ENCODE measurements around the gene NFATC2.

Gene NFATC2

DNA sequence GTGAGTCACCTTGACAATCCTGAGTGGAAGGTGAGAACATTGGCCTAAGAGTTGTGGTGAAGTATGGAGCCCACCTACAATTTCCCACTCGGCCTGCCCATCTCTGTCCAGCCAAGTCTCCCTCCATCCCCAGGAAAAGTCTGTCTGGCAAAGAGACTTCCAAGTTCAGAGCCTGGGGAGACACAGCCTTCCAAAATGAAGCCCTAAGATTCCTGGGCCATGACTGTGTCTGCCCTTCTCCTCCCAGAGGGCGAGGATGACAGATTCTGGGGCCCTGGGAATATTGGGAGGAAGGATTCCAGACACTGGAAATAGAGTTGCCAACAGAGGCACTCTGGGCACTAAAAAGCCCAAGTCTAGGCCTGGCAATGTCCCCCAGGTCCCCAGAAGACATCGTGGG, 176.8 kb downstream of the NFATC2 start:
- 0 out of 2 replicates have a peak, but pooled peaks cover 2% of the 10 kb centered on the region for H3K9me3 ChIP-seq (ENCODE audit: control insufficient read depth, insufficient read depth, low read length)
- no peaks in the 10 kb centered on the region for H3K27me3 ChIP-seq (ENCODE audit: control insufficient read depth, insufficient read depth, low read length)
- H3K9ac ChIP-seq (ENCODE audit: low read depth, low read length) = no peak overlapping the region
- 0 out of 2 replicates have a peak, but pooled peaks cover 1% of the 10 kb centered on the region for H3K4me1 ChIP-seq (ENCODE audit: control insufficient read depth, insufficient read depth, low read length)
- H3K36me3 ChIP-seq (ENCODE audit: control insufficient read depth, insufficient read depth, low read length) = no peaks in the 10 kb centered on the region
- peak overlapping the region; percentile 81 for H3K27ac ChIP-seq (ENCODE audit: low read depth, low read length)
- no peak overlapping the region for H3K4me3 ChIP-seq (ENCODE audit: low read depth, low read length)

DNA sequence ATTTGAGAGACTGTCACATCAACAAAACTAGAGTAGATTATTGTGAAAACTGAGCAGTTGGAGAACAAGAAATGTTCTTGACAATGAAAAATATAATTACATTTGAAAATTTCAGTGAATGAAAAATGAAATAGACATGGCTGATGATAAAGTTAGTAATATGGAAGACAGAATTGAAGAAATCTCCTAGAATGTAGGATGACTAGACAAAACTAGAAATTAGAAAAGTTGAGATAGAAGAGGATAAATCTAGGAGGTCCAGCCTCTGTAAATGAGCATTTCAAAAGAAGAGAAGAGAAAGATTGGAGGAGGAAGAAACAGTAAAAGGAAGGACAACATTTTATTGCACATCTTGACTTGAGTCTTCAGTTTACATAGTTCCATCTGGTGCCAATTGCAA, 178.7 kb downstream of the NFATC2 start:
- no peak overlapping the region for H3K9ac ChIP-seq (ENCODE audit: low read depth, low read length)
- no peaks in the 10 kb centered on the region for H3K27me3 ChIP-seq (ENCODE audit: control insufficient read depth, insufficient read depth, low read length)
- H3K4me3 ChIP-seq (ENCODE audit: low read depth, low read length) = no peak overlapping the region
- no peak overlapping the region for H3K27ac ChIP-seq (ENCODE audit: low read depth, low read length)
- H3K4me1 ChIP-seq (ENCODE audit: control insufficient read depth, insufficient read depth, low read length) = no peaks in the 10 kb centered on the region
- no peaks in the 10 kb centered on the region for H3K36me3 ChIP-seq (ENCODE audit: control insufficient read depth, insufficient read depth, low read length)
- 0 out of 2 replicates have a peak, but pooled peaks cover 2% of the 10 kb centered on the region for H3K9me3 ChIP-seq (ENCODE audit: control insufficient read depth, insufficient read depth, low read length)

DNA sequence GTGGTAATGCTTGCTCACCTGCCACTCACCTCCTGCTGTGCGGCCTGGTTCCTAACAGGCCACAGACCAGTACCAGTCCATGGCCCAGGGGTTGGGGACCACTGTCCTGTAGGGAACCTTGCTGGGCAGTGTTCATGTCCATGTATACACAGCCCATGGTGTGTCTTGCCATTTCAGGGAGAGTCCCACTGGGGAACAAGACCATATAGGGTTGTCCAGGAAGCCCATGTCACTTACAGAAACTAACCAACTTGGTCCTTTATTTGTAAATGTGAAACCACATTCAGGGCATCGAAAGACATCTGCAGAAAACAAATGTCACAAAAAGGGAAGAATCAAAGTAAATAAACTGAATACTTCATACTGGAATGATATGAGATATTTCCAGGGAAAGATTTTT, 179.1 kb downstream of the NFATC2 start:
- Histone ChIP-seq H3K4me1 (ENCODE audit: control insufficient read depth, insufficient read depth, low read length) (no peaks in the 10 kb centered on the region), H3K27ac (ENCODE audit: low read depth, low read length) (no peak overlapping the region)

DNA sequence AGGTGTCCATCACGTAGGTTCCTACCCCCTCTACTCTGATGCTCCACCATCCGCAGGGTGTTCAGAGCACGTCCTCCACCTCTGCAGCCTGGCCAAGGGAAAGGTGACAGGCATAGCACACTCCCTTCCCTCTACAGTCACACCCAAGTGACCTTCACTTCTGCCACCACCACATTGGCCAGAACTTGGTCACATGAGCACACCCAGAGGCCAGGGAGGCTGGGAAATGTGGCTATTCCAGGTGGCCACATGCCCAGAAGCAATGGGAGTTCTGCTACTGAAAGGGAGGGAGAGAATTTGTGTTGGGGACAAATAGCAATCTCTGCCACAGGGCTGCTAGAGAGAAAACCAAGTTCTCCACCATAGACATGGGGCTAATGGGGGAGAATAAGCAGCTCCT, 180.3 kb downstream of the NFATC2 start:
- Histone ChIP-seq H3K27ac (ENCODE audit: low read depth, low read length) (no peak overlapping the region), H3K36me3 (ENCODE audit: control insufficient read depth, insufficient read depth, low read length) (no peaks in the 10 kb centered on the region), H3K9ac (ENCODE audit: low read depth, low read length) (no peak overlapping the region), H3K27me3 (ENCODE audit: control insufficient read depth, insufficient read depth, low read length) (no peaks in the 10 kb centered on the region), H3K4me3 (ENCODE audit: low read depth, low read length) (no peak overlapping the region), H3K9me3 (ENCODE audit: control insufficient read depth, insufficient read depth, low read length) (0 out of 2 replicates have a peak, but pooled peaks cover 2% of the 10 kb centered on the region), H3K4me1 (ENCODE audit: control insufficient read depth, insufficient read depth, low read length) (no peaks in the 10 kb centered on the region)

More for the DNA sequence above, 179.1 kb downstream of the NFATC2 start:
- Histone ChIP-seq H3K36me3 (ENCODE audit: control insufficient read depth, insufficient read depth, low read length) (no peaks in the 10 kb centered on the region), H3K27me3 (ENCODE audit: control insufficient read depth, insufficient read depth, low read length) (no peaks in the 10 kb centered on the region), H3K4me3 (ENCODE audit: low read depth, low read length) (no peak overlapping the region), H3K9ac (ENCODE audit: low read depth, low read length) (no peak overlapping the region), H3K9me3 (ENCODE audit: control insufficient read depth, insufficient read depth, low read length) (0 out of 2 replicates have a peak, but pooled peaks cover 2% of the 10 kb centered on the region)

DNA sequence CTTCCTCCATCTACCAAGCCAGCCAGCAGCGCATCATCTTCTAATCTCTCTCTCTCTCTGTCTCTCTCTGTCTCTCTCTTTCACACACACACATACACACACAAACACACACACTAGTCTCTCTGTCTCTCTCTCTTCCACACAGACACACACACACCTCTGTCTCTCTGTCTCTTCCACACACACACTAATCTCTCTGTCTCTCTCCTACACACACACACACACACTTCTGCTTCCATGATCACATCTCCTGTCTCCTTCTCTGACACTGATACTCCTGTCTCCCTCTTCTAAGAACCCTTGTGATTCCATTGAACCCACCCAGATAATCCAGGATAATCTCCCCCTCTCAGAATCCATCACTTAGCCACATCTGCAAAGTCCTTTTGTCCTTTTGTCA, 181.3 kb downstream of the NFATC2 start:
- 0 out of 2 replicates have a peak, but pooled peaks cover 2% of the 10 kb centered on the region for H3K9me3 ChIP-seq (ENCODE audit: control insufficient read depth, insufficient read depth, low read length)
- no peak overlapping the region for H3K27ac ChIP-seq (ENCODE audit: low read depth, low read length)
- H3K36me3 ChIP-seq (ENCODE audit: control insufficient read depth, insufficient read depth, low read length) = no peaks in the 10 kb centered on the region
- no peaks in the 10 kb centered on the region for H3K27me3 ChIP-seq (ENCODE audit: control insufficient read depth, insufficient read depth, low read length)
- H3K4me3 ChIP-seq (ENCODE audit: low read depth, low read length) = no peak overlapping the region
- H3K4me1 ChIP-seq (ENCODE audit: control insufficient read depth, insufficient read depth, low read length) = no peaks in the 10 kb centered on the region
- H3K9ac ChIP-seq (ENCODE audit: low read depth, low read length) = no peak overlapping the region

GRCh38 chr20:51360451-51361201, 181.9 kb downstream of the NFATC2 start:
- Histone ChIP-seq H3K36me3 (ENCODE audit: control insufficient read depth, insufficient read depth, low read length) (no peaks in the 10 kb centered on the region), H3K27ac (ENCODE audit: low read depth, low read length) (no peak overlapping the region), H3K4me3 (ENCODE audit: low read depth, low read length) (no peak overlapping the region), H3K4me1 (ENCODE audit: control insufficient read depth, insufficient read depth, low read length) (no peaks in the 10 kb centered on the region), H3K9me3 (ENCODE audit: control insufficient read depth, insufficient read depth, low read length) (0 out of 2 replicates have a peak, but pooled peaks cover 2% of the 10 kb centered on the region), H3K27me3 (ENCODE audit: control insufficient read depth, insufficient read depth, low read length) (no peaks in the 10 kb centered on the region), H3K9ac (ENCODE audit: low read depth, low read length) (no peak overlapping the region)

GRCh38 chr20:51359947-51360346, 182.6 kb downstream of the NFATC2 start:
- no peaks in the 10 kb centered on the region for H3K36me3 ChIP-seq (ENCODE audit: control insufficient read depth, insufficient read depth, low read length)
- 0 out of 2 replicates have a peak, but pooled peaks cover 2% of the 10 kb centered on the region for H3K9me3 ChIP-seq (ENCODE audit: control insufficient read depth, insufficient read depth, low read length)
- H3K27ac ChIP-seq (ENCODE audit: low read depth, low read length) = no peak overlapping the region
- no peak overlapping the region for H3K9ac ChIP-seq (ENCODE audit: low read depth, low read length)
- H3K4me1 ChIP-seq (ENCODE audit: control insufficient read depth, insufficient read depth, low read length) = no peaks in the 10 kb centered on the region
- H3K27me3 ChIP-seq (ENCODE audit: control insufficient read depth, insufficient read depth, low read length) = no peaks in the 10 kb centered on the region
- no peak overlapping the region for H3K4me3 ChIP-seq (ENCODE audit: low read depth, low read length)

GRCh38 chr20:51359401-51359800, 183.1 kb downstream of the NFATC2 start:
- Histone ChIP-seq H3K27me3 (ENCODE audit: control insufficient read depth, insufficient read depth, low read length) (no peaks in the 10 kb centered on the region), H3K4me3 (ENCODE audit: low read depth, low read length) (no peak overlapping the region), H3K27ac (ENCODE audit: low read depth, low read length) (no peak overlapping the region)

DNA sequence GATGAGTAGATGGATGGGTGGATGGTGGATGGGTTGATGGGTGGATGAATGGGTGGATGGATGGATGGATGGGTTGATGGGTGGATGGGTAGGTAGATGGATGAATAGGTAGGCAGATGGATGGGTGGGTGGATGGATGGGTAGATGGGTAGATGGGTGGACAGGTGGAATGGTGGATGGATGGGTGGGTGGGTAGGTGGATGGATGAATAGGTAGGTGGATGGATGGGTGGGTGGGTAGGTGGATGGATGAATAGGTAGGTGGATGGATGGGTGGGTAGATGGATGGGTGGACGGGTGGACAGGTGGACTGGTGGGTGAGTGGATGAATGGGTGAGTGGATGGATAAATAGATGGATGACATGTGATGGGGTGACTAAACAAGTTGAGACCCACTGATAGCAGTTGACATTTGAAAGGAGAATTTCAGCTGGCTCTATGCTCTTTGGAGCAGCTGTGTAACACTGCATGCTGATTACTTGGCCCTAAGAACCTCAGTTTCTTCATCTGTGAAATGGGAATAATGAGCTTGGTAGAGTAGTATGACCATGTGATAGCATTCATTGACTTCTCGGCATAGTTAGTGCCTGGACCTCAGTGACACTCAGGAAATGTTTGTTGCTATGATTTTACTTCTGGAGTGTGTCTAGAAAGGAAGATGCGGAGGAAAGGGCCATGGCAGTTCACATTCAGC, 184.3 kb downstream of the NFATC2 start:
- no peaks in the 10 kb centered on the region for H3K36me3 ChIP-seq (ENCODE audit: control insufficient read depth, insufficient read depth, low read length)
- no peaks in the 10 kb centered on the region for H3K27me3 ChIP-seq (ENCODE audit: control insufficient read depth, insufficient read depth, low read length)
- H3K4me1 ChIP-seq (ENCODE audit: control insufficient read depth, insufficient read depth, low read length) = no peaks in the 10 kb centered on the region
- H3K4me3 ChIP-seq (ENCODE audit: low read depth, low read length) = no peak overlapping the region
- H3K9me3 ChIP-seq (ENCODE audit: control insufficient read depth, insufficient read depth, low read length) = 0 out of 2 replicates have a peak, but pooled peaks cover 2% of the 10 kb centered on the region
- no peak overlapping the region for H3K9ac ChIP-seq (ENCODE audit: low read depth, low read length)
- H3K27ac ChIP-seq (ENCODE audit: low read depth, low read length) = no peak overlapping the region

More at GRCh38 chr20:51359401-51359800, 183.1 kb downstream of the NFATC2 start:
- H3K36me3 ChIP-seq (ENCODE audit: control insufficient read depth, insufficient read depth, low read length) = no peaks in the 10 kb centered on the region
- H3K9ac ChIP-seq (ENCODE audit: low read depth, low read length) = no peak overlapping the region
- 0 out of 2 replicates have a peak, but pooled peaks cover 2% of the 10 kb centered on the region for H3K9me3 ChIP-seq (ENCODE audit: control insufficient read depth, insufficient read depth, low read length)
- H3K4me1 ChIP-seq (ENCODE audit: control insufficient read depth, insufficient read depth, low read length) = no peaks in the 10 kb centered on the region

- no peaks in the 10 kb centered on the region for H3K36me3 ChIP-seq (ENCODE audit: control insufficient read depth, insufficient read depth, low read length)
- H3K27me3 ChIP-seq (ENCODE audit: control insufficient read depth, insufficient read depth, low read length) = no peaks in the 10 kb centered on the region
- H3K27ac ChIP-seq (ENCODE audit: low read depth, low read length) = no peak overlapping the region
- H3K4me3 ChIP-seq (ENCODE audit: low read depth, low read length) = no peak overlapping the region
- H3K9me3 ChIP-seq (ENCODE audit: control insufficient read depth, insufficient read depth, low read length) = 0 out of 2 replicates have a peak, but pooled peaks cover 1% of the 10 kb centered on the region
- H3K9ac ChIP-seq (ENCODE audit: low read depth, low read length) = no peak overlapping the region
- no peaks in the 10 kb centered on the region for H3K4me1 ChIP-seq (ENCODE audit: control insufficient read depth, insufficient read depth, low read length)
Observed at GRCh38 chr20:51357543-51357942, 185.0 kb downstream of the NFATC2 start.

- no peak overlapping the region for H3K4me3 ChIP-seq (ENCODE audit: low read depth, low read length)
- no peaks in the 10 kb centered on the region for H3K27me3 ChIP-seq (ENCODE audit: control insufficient read depth, insufficient read depth, low read length)
- H3K27ac ChIP-seq (ENCODE audit: low read depth, low read length) = no peak overlapping the region
- H3K9me3 ChIP-seq (ENCODE audit: control insufficient read depth, insufficient read depth, low read length) = no peaks in the 10 kb centered on the region
- H3K4me1 ChIP-seq (ENCODE audit: control insufficient read depth, insufficient read depth, low read length) = no peaks in the 10 kb centered on the region
- H3K36me3 ChIP-seq (ENCODE audit: control insufficient read depth, insufficient read depth, low read length) = no peaks in the 10 kb centered on the region
- no peak overlapping the region for H3K9ac ChIP-seq (ENCODE audit: low read depth, low read length)
Observed at GRCh38 chr20:51356871-51357270, 185.6 kb downstream of the NFATC2 start.
